Measurements from ENCODE around the gene RPS6KA3.

DNA sequence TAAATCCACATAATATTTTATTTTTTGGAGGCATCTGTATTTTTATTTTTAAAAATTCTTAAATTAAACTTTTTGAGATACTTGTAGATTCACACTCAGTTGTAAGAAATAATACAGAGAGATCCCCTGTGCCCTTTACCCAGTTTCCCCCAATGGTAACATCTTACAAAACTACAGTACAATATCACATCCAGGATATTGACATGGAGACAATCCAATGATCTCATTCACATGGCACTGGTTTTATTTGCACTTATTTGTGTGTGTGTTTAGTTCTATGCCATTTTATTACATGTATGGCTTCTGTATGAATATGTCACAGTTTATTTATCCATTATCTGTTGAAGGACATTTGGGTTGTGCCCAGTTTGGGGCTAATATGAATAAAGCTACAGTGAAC lies 89.6 kb downstream of the RPS6KA3 start:
- TF ChIP-seq, protein P1, sequence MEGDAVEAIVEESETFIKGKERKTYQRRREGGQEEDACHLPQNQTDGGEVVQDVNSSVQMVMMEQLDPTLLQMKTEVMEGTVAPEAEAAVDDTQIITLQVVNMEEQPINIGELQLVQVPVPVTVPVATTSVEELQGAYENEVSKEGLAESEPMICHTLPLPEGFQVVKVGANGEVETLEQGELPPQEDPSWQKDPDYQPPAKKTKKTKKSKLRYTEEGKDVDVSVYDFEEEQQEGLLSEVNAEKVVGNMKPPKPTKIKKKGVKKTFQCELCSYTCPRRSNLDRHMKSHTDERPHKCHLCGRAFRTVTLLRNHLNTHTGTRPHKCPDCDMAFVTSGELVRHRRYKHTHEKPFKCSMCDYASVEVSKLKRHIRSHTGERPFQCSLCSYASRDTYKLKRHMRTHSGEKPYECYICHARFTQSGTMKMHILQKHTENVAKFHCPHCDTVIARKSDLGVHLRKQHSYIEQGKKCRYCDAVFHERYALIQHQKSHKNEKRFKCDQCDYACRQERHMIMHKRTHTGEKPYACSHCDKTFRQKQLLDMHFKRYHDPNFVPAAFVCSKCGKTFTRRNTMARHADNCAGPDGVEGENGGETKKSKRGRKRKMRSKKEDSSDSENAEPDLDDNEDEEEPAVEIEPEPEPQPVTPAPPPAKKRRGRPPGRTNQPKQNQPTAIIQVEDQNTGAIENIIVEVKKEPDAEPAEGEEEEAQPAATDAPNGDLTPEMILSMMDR (IDR thresholded peaks at IDR 0.05; ENCODE audit: low read depth, low read length) = no peak
- no peak for TF ChIP-seq EZH2phosphoT487 (IDR thresholded peaks at IDR 0.05; ENCODE audit: low read depth)

Data from OCI-LY3 (cell line).